GM21423 (cell line): Measurements from ENCODE around the gene DZIP1.
"Not testable (repeated sequence)": the region's sequence is repeated elsewhere in the genome, so short reads cannot be mapped to it uniquely, and the experiment has no call there.

ENCODE experiments used
- ATAC-seq: cut with Tn5 transposase; IDR thresholded peaks from one replicate; pipeline ENCODE4 v1.9.1; 2021; ENCODE audit warnings: mild to moderate bottlenecking, moderate library complexity; ENCODE audit not compliant: unreplicated experiment

DZIP1 gene

DNA sequence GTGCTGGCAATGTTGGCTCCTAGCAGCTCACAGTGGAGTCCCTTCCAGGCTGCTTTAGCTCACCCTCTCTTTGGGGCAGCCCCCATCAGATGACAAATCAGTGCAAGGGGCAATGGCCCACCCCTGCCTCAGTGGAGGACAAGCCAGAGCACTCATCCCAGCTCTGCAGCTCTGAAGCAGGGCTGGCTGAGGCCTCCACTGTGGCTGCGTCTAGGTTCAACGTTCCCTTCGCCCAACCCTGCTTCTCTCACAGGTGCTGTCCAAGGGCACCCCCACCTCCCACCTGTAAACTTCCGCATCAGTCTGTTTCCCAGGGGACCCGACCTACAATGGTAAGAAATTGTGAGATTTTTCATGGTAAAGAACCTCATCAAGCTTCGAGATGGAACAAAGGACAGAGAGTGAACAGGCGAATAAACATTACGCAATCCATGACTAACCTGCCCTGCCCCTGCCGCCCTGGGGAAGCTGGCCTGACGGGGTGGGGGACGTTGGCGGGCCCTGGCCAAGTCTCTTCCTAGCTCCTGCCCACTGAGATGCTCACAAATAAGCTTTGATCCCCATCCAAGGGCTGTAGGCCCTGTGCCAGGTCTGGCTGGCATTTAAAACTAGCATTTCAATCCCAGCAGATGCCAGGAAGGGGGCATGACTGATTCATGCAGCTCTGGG lies 40.5 kb downstream of the DZIP1 start:
- ATAC-seq = no peak

- ATAC-seq = no peak
Measured at GRCh38 chr13:95601906-95602305, 42.6 kb downstream of the DZIP1 start.

DNA sequence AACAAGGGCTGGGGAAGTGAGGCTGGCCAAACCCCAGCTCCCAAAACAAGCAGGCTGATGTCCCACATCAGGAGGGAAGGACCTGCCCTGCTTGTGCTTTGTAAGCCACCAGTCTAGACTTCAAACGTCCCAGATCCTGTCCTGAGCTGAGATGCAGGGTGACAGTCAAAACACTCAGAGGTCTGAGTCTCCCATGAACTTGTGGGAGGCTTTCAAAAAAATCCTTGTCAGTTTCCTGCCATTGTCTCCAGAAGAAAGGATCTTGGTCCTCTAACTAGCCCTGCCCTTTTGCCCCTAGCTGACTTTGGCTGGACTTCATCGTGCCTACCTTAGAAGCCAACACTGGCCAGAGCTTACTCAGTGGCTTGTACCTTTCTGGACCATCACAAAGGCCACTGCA lies 43.3 kb downstream of the DZIP1 start:
- no peak for ATAC-seq

DNA sequence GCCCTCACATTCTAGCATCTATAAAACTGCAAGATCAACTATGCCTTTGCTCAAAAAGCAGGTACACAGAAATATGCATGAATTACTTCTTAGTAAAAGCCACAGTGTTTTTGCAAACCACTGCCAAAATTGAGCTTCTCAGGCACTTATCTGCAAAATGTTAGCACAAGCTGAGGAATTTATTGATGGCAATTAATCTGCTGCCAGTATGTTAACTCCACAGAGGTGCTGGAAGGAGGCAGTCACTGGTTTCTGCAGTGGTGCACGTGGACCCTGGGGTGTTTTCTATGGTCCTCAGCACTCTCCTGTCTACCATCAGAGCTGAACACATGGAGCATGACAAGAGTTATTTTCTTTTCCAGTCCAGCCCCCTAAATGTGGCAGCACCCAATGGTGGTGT lies 47.8 kb downstream of the DZIP1 start:
- no peak for ATAC-seq

- ATAC-seq = no peak
Measured at GRCh38 chr13:95593462-95593861, 51.0 kb downstream of the DZIP1 start.

DNA sequence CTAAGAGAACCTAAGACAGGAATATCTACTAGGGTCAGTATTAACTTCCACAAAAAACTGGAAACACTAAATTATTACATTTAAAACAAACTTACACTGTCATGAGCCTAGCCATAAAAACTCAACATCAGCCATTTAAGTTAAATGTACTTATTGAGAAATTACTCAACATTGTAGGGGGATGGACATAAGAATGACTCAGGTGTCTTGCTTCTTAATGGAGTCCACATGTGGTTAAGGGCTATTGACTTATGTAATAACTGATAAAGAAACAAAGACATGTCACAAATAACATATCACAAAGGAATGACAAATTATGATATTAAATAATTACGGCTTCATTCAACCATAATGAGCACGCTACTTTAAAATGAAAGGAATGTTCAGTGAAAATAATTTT lies 55.8 kb downstream of the DZIP1 start:
- no peak for ATAC-seq

GRCh38 chr13:95588134-95588533 lies 56.4 kb downstream of the DZIP1 start:
- ATAC-seq = no peak

DNA sequence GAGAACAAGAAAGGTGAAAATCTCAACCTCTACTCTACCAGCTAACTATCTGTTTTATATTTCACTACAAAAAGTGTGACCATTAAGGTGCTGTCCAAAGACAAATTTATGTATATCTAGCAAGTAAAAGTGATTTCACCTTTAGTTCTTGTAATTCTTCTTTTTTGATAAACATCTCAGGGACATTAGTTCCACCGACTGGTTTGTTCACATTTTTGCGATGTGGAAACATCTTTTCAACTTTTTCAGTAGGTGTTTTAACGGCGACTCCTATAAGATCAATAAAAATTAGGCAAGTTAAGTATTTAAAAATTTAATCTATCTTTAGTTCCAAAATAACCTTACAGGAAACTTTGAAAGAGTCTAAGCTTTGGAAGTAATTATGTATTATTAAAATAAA lies 58.6 kb downstream of the DZIP1 start:
- no peak for ATAC-seq

DNA sequence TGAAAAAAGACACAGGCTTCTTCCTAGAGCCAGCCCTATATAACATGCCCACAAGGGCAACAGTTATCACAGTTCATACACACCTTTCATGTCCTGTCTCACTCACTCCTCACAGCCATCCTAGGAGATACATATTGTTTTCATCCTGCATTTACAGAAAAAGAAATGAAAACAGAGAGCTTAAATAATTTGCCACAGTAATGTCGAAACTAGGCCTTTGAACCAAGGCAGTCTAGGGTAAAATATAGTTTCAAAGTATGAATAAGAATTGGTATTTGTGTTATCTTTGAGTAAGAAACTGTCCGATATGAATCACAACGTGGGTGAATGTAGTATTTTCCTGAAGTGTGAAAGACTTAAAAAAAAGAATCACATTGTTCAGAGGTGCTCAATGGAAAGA lies 65.2 kb downstream of the DZIP1 start:
- no peak for ATAC-seq

DNA sequence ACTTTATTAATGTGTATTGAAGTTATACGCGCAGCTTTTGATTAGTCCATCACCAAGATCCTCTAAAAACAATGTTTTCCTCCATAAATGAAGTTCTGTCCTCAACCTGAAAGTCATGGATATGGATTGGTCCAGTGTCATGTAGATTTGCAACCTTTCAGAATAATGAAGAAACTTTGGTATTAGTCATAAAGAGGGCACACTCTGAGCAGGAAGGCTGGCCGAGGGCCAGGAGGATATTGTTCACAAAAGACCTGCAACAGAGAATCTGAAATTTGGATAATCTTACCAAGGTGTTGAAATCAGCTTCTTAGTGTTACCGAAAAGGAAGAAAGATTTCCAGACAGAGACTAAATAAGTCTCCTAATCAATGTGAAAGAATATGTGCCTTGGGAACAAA lies 71.3 kb downstream of the DZIP1 start:
- no peak for ATAC-seq

DNA sequence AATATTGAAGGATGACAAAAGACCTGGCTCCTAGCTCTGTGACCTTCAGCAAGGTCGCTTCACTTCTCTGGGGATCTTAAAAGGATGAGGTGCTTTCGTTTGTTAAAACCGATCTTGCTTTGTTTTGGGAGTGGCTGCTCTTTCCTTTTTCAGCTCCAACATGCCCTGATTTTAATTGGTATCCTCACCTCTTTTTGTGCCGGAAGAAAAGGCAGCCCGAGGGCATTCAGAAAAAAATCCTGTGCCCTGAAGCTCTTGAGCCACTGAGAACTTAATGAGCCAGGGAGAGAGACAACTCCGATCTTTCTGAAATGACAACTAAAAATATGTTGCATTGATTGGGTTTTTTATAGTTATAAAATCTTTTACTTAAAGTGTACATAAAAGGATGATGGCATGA lies 72.6 kb downstream of the DZIP1 start:
- no peak for ATAC-seq

DNA sequence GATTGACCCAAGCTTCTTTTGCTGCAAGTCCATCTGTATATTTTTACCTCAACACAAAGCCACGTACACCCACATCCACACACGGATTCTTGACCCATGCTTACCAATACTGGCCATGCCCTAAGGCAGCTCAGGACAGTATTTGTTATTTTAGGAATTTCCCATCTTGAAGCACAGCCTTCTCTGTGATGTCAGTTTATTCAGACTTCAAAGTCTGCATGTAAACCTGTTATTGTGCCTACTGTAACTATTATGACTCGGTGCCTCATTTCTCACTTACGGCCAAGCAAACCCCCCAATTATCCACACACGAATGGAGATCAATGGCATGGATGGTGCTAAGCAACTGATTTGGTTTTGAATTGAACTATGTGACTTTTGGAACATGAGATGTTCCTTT lies 74.5 kb downstream of the DZIP1 start:
- ATAC-seq = no peak

- ATAC-seq = no peak
Measured at GRCh38 chr13:95568131-95568530, 76.4 kb downstream of the DZIP1 start.

DNA sequence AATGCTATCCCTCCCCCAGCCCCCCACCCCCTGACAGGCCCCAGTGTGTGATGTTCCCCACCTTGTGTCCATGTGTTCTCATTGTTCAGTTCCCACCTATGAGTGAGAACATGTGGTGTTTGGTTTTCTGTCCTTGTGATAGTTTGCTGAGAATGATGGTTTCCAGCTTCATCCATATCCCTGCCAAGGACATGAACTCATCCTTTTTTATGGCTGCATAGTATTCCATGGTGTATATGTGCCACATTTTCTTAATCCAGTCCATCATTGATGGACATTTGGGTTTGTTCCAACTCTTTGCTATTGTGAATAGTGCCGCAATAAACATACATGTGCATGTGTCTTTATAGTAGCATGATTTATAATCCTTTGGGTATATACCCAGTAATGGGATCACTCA lies 78.7 kb downstream of the DZIP1 start:
- not testable (repeated sequence) for ATAC-seq

DNA sequence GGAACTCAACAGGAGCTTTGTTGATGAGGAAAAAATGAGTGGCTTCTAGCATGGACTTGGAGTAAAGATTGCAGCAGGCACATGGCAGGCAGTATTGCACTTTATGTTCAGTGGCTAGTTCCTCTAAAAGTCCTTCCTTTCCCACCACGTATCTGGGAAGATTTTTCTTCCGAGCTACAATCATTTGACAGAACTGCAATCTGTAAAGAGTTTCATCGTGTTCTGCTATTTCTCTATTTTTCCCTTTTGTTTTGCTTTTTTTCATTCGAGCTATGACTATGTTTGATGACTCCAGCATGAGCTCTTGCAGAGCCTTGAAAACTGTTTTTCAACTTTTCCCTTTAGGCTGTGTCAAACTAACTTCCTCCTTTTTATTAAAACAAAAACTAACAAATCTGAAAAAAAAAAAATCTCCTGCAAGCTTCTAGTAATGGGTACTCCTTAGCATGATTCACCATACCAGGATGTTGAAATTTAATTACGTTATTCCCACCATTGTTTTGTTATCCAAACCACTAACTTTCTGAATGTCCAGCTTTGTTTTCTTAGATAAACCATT lies 79.7 kb downstream of the DZIP1 start:
- ATAC-seq = no peak

DNA sequence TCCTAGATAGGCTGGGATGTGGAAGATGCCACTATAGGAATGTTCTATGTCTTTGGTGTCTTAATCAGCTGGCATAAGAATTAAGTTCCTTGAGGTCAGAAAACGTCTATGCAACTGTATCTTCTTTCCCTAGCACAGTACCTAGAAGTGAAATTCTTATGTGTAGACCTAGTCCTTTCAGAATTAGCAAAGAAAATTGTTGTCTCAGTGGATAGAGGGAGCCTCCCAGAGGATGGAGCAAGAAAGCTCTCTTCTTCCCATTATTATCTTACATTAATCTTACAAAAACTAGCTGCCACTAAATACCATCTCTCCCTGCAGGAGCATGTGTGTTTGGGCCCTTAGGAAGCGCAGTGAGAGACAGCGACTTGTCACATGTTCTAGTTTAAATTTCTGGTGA lies 80.4 kb downstream of the DZIP1 start:
- no peak for ATAC-seq

DNA sequence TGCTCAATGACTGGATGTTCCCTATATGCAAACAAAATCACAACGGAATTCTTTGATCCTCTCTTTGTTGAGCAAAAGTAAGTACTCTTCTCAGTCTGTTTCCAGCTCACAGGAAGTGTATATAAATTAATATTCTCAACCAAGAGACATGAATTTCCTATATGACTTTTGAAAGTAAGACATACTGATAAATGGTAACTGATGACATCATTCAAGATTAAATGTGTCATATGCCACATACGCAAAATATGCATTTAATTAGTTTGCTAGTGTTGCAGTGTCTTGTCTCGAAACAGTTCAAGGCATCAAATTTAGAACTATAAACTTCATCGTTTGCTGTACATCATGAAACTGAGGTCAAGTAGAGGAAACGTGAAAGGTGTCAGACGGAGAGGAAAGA lies 84.1 kb downstream of the DZIP1 start:
- ATAC-seq = no peak

- ATAC-seq = no peak
Measured at GRCh38 chr13:95559100-95559499, 85.4 kb downstream of the DZIP1 start.

DNA sequence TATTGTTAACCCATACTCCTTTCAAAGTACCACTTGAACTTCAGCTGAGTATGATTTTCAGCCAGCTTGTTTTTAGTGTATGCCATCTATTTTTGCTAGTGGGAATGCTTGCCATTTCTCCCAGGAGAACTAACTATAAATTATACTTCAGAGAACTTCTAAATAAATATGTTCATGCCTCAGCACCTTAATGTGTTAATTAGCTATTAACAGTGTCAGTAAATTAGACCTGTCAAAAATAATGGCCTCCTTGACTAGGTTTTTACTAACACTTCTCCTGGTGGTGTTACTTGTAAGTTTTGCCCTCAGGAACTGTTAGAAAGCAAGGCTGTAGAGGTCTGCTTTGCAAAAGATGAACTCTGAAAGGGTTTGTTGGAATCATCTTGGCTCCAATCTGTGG lies 87.5 kb downstream of the DZIP1 start:
- no peak for ATAC-seq

DNA sequence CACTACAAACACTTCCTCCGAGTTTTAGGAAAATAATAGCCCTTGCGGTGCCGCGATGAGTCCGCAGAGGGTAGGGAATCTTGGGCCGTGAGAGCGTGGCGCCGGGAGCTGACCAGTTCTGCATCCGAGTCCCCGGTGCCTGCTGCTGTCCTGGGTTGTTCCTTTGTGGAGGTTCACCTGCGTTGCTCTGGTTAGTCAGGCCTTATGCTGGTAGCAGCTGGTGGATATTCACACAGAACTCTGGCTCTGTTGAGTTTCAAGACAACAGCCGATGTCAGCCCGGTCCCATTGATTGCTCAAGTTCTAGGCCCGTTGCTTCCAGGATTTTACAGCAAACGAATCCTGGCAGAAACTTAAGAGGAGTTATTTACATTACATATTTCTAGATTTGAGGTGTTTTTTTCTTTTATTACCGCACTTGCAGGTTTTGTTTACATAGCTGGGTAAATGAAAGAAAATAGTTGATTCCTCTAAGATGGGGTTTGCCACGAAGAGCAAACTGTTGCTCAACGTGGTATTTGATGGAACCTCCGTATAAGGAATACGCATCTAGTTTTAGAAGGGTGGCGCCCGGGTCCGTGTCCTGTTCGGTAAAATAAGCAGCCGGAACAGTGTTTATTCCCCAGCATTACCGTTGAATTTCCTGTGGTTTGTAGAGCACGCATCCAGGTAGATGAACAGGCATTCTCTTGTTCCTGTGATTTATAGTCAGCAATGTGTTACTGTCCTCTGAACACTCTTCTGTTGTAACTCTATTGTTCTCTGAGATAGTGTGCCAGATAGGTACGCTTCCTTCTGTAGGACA lies 90.7 kb downstream of the DZIP1 start:
- ATAC-seq = no peak

- no peak for ATAC-seq
Measured at GRCh38 chr13:95552539-95553441, 91.7 kb downstream of the DZIP1 start, which contains the start of gene CLDN10. Gene CLDN10 (plus strand): TSS chr13:95552720. CDS start chr13:95552754, 34 bp downstream.
